ENCODE measurements around the gene TMEM121.

Gene TMEM121

GRCh38 chr14:105498430-105499255 is 27.7 kb upstream of the TMEM121 start:
- no peak for DNase-seq (ENCODE audit: low read depth)

- DNase-seq (ENCODE audit: low read depth) = no peak
These were observed 26.9 kb upstream of the TMEM121 start for GRCh38 chr14:105499256-105500035.

- DNase-seq (ENCODE audit: low read depth) = no peak
These were observed 26.2 kb upstream of the TMEM121 start for GRCh38 chr14:105500036-105500725.

- DNase-seq (ENCODE audit: low read depth) = no peak
These were observed 25.7 kb upstream of the TMEM121 start for GRCh38 chr14:105500726-105501101.

- DNase-seq (ENCODE audit: low read depth) = no peak
These were observed 24.7 kb upstream of the TMEM121 start for GRCh38 chr14:105501504-105502291.

GRCh38 chr14:105502446-105503295 is 23.7 kb upstream of the TMEM121 start:
- no peak for DNase-seq (ENCODE audit: low read depth)

GRCh38 chr14:105503296-105503640 is 23.1 kb upstream of the TMEM121 start:
- DNase-seq (ENCODE audit: low read depth) = no peak

- no peak for DNase-seq (ENCODE audit: low read depth)
These were observed 22.3 kb upstream of the TMEM121 start for GRCh38 chr14:105503935-105504692.

GRCh38 chr14:105505101-105505500 is 21.3 kb upstream of the TMEM121 start:
- DNase-seq (ENCODE audit: low read depth) = no peak

- no peak for DNase-seq (ENCODE audit: low read depth)
These were observed 19.1 kb upstream of the TMEM121 start for GRCh38 chr14:105507247-105507646.

GRCh38 chr14:105508069-105508468 is 18.3 kb upstream of the TMEM121 start:
- no peak for DNase-seq (ENCODE audit: low read depth)

- DNase-seq (ENCODE audit: low read depth) = no peak
These were observed 17.8 kb upstream of the TMEM121 start for GRCh38 chr14:105508601-105509000.

- no peak for DNase-seq (ENCODE audit: low read depth)
These were observed 9.3 kb upstream of the TMEM121 start for GRCh38 chr14:105517096-105517495.

GRCh38 chr14:105519946-105520698 is 6.3 kb upstream of the TMEM121 start:
- DNase-seq (ENCODE audit: low read depth) = no peak

GRCh38 chr14:105525326-105525725 is 1.1 kb upstream of the TMEM121 start:
- no peak for DNase-seq (ENCODE audit: low read depth)

GRCh38 chr14:105526776-105527380 is 495 bp downstream of the TMEM121 start:
- no peak for DNase-seq (ENCODE audit: low read depth)

GRCh38 chr14:105527381-105527825 is 1.0 kb downstream of the TMEM121 start:
- no peak for DNase-seq (ENCODE audit: low read depth)

- DNase-seq (ENCODE audit: low read depth) = peak; percentile 53
These were observed 1.6 kb downstream of the TMEM121 start for GRCh38 chr14:105527826-105528585.
